CD4-positive, alpha-beta T cell treated with Interleukin-6 for 4 hours (primary cell): ENCODE measurements around the gene RND1.
A peak's percentile ranks its signal among the peaks of the same experiment; 100 is the strongest.
"Not testable (repeated sequence)": the region's sequence is repeated elsewhere in the genome, so short reads cannot be mapped to it uniquely, and the experiment has no call there.

Experiments used
- DNase-seq: peaks from one replicate; pipeline ENCODE4 v3.0.0-alpha.2; 2020; ENCODE audit warnings: mixed read lengths

Gene RND1

DNA sequence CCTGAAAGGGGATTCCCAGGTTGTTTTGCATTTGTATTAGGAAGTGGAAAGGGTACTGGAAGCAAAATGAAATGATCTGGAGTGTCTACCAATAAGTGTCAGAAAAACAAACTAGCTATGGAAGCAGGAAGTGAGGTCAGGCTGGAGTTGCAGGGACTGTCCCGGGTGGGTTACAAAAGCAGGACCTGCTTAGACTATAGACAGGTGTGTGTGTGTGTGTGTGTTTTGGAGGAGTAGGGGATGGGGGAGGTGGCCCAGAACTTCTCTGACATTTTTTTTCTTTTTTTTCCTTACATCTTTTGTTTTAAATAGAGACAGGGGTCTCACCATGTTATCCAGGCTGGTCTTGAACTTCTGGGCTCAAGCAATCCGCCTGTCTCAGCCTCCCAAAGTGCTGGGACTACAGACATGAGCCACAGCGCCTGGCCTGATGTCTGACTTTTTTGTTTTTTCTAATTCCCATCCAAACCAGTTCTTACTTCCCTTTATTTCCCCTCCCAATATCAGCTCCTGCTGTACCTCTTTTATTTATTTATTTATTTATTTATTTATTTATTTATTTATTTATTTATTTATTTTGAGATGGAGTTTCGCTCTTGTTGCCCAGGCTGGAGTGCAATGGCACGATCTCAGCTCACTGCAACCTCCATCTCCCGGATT lies 512 bp upstream of the RND1 start:
- DNase-seq = no peak

DNA sequence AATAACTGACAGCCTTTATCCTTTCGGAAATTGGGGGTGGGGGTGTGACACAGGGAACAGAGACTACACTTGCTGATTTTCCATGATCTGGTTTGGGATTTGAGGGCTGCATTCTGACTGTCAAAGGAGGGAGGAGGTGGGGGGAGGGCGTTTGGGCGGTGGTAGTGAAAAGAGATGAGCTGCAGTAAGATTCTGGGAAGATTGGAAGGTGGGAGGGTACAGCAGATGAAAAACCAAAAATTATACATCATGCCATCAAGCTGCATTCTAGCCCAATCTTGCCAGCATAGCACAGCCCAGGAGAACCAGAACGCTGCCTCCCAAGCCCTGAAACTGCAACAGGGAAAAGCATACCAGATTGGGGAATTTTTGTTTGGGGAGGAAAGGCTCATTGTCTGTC lies 2.4 kb downstream of the RND1 start:
- no peak for DNase-seq

DNA sequence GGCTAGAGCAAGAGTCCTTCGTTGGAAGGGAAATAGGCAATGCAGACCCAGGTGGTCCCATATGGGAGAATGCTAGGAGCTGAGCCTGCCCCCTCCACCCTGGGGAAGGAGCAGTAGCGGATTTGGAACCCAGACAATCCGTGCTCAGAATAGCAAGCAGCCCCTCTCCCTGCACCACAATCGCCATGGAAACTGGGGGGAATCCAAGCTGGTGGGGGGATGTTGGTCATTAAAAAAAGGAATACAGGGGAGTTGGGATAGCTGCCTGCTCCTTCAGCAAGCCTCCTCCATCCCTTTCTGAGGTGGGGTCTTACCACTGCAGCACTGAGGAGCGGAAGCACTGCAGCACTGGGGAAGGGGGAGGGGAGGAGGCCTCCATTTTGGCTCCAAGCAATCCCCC lies 2.9 kb downstream of the RND1 start:
- no peak for DNase-seq

GRCh38 chr12:48861111-48861510 lies 4.6 kb downstream of the RND1 start:
- DNase-seq = no peak

DNA sequence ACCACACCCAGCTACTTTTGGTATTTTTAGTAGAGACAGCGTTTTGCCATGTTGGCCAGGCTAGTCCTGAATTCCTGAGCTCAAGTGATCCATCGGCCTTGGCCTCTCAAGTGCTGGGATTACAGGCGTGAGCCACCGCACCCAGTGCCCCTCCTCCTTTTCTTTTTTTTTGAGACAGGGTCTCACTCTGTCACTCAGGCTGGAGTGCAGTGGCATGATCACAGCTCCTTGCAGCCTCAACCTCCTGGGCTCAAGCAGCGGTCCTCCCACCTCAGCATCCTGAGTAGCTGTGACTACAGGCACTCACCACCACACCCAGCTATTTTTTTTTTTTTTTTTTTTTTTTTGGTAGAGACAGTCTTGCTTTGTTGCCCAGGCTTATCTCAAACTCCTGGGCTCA lies 5.4 kb downstream of the RND1 start:
- not testable (repeated sequence) for DNase-seq

- no peak for DNase-seq
Observed at GRCh38 chr12:48859607-48860006, 6.1 kb downstream of the RND1 start.

- DNase-seq = no peak
Observed at GRCh38 chr12:48858043-48858442, 7.6 kb downstream of the RND1 start.

DNA sequence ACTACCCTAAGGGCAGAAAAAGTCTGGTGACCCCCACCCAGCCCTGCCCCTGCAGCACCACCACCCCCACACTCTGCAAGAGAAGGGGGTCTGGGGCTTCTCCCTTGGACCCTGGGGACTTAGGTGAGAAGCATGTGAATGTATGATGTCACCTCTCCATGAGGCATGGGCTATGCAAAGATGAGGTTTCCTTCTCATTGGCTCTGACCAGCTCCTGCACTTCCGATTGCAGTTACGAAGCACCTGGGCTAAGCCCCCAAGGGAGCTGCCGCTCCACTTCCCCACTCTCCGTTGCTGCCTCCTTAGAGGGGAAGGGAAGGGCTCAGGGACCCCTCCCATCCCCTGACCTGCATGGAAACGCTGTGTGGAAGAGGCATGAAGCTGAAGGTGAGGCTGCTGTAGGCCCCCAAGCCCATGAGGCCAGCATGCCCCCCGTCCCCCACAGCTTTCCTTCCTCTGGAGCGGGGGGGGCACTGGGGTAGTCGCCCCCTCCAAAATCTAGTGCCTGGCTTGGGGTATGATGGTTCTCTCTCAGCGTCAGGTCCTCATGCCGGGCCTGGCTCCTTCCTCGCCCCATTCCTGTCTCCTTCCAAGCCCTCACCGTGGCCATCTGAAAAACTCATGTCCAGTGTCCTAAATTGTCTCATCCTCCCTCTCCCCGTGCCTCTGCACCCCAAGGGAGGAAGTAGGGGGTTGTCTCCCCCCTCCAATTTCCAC lies 8.2 kb downstream of the RND1 start:
- no peak for DNase-seq

DNA sequence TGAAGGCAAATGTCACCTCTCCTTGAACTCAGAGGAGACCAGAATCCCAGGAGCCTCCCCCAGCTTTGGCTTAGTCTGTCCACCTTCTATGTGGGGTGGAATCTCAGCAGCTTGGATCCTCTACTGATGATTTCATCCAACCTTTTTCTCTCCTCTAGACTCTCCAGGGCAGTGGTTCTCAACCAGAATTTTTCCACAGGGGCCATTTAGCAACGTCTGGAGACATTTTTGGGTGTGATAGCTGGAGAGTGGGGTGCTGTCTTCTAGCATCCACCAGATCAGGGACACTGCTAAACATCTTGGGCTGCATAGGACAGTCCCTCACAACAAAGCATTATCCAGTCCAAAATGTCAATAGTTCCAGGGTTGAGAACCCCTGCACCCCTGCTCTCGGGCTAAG lies 9.3 kb downstream of the RND1 start:
- DNase-seq = no peak

- DNase-seq = not testable (repeated sequence)
Observed at GRCh38 chr12:48854932-48855331, 10.7 kb downstream of the RND1 start.

- DNase-seq = no peak
Observed at GRCh38 chr12:48854488-48854887, 11.2 kb downstream of the RND1 start.

DNA sequence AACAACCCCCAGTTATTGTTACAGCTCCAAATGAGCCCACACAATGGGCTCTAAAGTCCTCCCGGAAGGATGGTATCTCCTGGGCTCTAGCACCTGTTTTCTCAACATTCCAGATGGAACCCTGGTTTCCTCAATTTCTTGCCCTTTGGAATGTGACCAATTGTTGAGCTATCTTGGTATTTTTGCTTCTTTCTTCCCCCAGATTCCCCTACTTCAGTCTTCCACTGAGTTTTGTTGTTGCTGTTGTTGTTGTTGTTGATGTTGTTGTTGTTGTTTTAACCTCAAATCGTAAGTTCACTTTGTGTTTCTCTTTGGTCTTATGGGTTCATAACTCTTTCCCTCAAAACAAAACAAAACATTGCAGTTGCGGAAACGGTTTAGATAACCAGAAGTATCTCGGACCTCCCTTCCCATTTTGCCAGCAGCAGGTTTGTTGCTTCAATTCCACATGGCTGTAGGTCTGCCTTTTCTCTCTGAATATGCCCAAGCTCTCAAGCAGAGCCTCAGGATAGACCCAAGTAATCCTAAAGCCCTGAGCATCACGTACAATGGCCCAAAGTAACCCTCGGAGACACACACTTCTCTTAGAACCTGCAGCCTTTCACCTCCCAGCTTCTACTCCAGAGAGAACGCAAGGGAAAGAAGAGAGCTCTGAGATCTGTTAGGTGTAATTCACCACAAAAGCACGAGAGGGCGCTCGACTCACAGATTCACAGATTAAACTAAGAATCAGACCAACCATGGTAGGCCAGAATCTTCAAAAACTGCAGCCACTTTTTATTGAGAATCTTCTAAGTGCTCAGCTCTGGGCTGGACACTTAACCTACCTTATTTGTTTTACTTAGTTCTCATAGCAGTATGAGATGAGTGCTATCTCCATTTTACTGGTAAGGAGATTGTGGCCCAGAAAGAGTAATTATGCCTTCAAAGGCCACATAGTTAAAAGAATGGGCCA lies 12.7 kb downstream of the RND1 start:
- peak; percentile 92 for DNase-seq

DNA sequence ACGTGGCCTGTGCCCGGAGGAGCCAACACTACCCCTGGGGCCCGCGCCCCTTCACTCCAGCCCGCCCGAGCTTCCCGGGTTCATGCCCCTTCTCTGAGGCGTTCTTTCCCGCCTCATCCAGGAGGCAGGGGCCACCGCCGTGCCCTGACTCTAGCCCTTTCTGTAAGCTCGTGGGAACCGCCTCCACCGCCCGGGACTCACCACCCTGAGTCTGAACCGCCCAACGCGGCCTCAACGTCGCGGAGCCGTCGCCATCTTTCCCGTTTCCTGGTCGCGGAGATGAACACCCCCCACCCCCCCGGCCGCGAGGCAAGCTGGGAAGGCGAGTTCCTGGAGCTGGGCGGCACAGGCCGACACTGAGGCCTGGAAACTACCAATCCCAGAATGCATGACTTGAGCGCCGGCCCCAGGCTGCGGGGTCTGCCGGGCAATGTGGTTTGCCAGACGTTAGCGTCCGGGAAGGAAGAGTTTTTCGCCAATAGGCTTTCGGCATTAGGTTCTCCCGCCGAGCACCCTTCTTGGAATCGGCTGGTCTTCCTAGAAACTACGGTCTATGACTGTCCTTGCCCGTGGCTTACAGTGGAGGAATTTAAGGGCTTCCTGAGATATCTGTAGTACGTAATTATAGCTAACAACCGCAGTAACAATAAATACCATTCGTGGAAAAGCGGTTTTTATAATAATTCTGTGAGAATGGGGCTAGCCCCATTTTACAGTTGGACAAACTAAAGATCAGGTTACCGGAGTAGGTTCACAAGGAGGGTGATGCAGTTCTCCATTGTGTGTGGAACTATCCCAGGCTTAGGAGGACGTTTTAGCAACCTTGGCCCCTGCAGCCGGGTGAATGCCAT lies 13.6 kb downstream of the RND1 start, which contains the start of gene DDX23:
DDX23 (minus strand) TSS at position 281 of the 851 bp plus-strand sequence. CDS start 6,381 bp downstream, outside the sequence.
- DNase-seq = peak; percentile 94

DNA sequence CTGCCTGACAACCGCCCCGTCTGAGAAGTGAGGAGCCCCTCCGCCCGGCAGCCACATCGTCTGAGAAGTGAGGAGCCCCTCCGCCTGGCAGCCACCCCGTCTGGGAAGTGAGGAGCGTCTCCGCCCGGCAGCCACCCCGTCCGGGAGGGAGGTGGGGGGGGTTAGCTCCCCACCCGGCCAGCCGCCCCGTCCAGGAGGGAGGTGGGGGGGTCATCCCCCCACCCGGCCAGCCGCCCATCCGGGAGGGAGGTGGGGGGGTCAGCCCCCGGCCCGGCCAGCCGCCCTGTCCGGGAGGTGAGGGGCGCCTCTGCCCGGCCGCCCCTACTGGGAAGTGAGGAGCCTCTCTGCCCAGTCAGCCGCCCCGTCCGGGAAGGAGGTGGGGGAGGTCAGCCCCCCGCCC lies 23.6 kb downstream of the RND1 start:
- not testable (repeated sequence) for DNase-seq

GRCh38 chr12:48838048-48838447 lies 27.6 kb downstream of the RND1 start:
- no peak for DNase-seq

- DNase-seq = no peak
Observed at GRCh38 chr12:48832321-48833060, 33.2 kb downstream of the RND1 start.

DNA sequence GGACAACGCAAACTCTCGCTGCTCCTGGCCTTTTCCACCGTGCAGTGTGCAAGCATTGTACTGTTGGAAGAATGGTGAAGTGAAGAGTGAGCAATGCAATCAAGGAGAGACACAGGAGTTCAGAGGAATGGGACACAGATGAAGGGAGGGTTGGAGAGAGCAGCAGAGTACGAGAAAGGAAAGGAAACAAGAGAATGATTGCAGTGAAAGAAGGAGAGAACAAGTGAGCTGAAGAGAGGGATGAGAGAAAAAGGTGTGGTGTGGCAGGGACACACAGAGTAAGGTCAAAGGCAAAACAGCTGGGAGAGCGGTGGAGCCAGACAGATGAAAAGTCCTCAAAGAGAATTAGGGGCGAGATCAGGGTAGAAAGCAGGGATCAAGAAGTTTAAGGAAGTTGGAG lies 34.4 kb downstream of the RND1 start:
- DNase-seq = no peak

DNA sequence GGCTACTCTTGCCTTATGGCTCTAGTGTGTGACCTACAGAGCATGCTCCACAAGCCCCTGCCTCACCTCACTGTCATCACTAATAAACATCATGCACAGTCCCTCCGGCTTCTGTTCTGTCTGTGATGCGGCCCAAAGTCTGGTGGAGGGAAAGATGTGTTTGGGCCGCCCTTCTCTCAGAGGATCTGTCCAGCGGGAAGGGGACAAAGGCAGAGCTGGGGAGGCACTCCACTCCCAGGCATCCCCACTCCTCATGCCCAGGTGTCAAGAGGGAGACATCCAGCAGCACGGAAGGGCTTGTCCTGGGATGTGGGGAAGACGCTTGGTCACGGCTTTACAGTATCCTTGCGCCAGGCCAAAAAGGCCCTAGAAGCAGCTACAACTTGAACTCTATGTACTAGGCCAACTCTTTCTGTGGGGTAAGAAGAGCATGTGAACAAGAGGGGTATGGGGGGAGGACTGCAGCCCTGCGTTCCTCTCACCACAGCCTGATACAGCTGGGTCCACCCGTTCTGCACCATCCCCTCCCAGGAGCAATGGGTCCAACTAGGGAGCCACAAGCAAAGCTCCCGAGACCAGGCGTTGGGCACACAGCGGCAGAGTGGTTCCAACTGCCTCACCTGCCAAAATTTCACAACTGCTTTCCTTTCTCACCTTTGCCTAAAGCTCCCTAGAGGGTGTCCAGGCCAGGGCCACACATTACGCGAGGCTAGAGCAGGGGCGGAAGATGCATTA lies 36.7 kb downstream of the RND1 start:
- DNase-seq = no peak

GRCh38 chr12:48828293-48828692 lies 37.4 kb downstream of the RND1 start:
- no peak for DNase-seq

DNA sequence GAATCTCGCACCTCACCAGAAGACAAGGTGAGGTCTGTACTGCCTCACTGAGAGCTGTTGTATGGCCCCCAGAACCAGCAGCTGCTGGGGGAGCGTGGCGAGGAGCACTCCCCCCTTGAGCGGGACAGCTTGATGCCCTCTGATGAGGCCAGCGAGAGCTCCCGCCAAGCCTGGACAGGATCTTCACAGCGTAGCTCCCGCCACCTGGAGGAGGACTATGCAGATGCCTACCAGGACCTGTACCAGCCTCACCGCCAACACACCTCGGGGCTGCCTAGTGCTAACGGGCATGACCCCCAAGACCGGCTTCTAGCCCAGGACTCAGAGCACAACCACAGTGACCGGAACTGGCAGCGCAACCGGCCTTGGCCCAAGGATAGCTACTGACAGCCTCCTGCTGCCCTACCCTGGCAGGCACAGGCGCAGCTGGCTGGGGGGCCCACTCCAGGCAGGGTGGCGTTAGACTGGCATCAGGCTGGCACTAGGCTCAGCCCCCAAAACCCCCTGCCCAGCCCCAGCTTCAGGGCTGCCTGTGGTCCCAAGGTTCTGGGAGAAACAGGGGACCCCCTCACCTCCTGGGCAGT lies 38.1 kb downstream of the RND1 start:
- DNase-seq = no peak

DNA sequence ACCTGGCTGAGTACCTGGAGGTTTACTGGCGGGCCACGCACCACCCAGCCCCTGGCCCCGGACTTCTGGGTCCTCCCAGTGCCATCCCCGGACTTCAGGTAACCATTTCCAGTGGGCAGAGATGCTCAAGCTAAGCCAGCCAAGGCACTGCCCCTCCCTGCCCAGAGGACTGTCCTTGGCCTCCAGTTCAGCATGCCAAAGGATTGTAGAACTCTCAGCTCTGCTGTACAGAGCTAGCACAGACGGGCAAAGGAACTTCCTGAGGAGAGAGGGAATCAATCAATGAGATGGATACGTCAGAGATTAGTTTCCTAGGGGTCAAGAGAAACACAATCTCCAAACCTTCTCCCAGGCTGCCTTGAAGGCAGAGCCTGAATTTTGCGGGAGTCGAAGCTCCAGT lies 38.6 kb downstream of the RND1 start:
- no peak for DNase-seq
